Right renal cortex interstitium (tissue), 3 donors: ENCODE data around the gene SNAP91. TPM values are rescaled to one million over a fixed set of nuclear protein-coding genes. Genes with fewer than 3 reads are reported as not detected.
"Not testable (repeated sequence)": the region's sequence is repeated elsewhere in the genome, so short reads cannot be mapped to it uniquely, and the experiment has no call there.

Experiments
- DNase-seq, 3 donors: peaks; one replicate each; pipeline ENCODE4 v3.0.0-alpha.2; 2013; ENCODE audit warnings: low read depth in 3 of 3, low spot score in 2 of 3
- polyA plus RNA-seq, 3 donors: library from polyadenylated mRNA; unstranded; fragments of 120-200 nt; gene quantifications; one replicate each; pipeline ENCODE4 v1.2.1, GENCODE V29; 2013; ENCODE audit not compliant: insufficient read length in 3 of 3

SNAP91 gene
- polyA plus RNA-seq, 3 donors: 0.54 to 0.75 (median 0.57) TPM

GRCh38 chr6:83633149-83633548 is 75.8 kb downstream of the SNAP91 start:
- no peak for DNase-seq

- DNase-seq: not testable (repeated sequence)
Measured at GRCh38 chr6:83629908-83630307, 79.0 kb downstream of the SNAP91 start.

- peak in 1 of 3 donors; percentile 4 for DNase-seq
Measured at GRCh38 chr6:83615025-83615999, 93.6 kb downstream of the SNAP91 start.

- no peak for DNase-seq
Measured at GRCh38 chr6:83613378-83613777, 95.5 kb downstream of the SNAP91 start.

GRCh38 chr6:83609248-83609647 is 99.7 kb downstream of the SNAP91 start:
- no peak for DNase-seq

GRCh38 chr6:83605517-83605916 is 103.4 kb downstream of the SNAP91 start:
- DNase-seq: no peak

GRCh38 chr6:83603551-83603950 is 105.3 kb downstream of the SNAP91 start:
- no peak for DNase-seq

GRCh38 chr6:83601119-83601518 is 107.8 kb downstream of the SNAP91 start:
- DNase-seq: no peak

GRCh38 chr6:83600459-83600858 is 108.4 kb downstream of the SNAP91 start:
- DNase-seq: no peak

GRCh38 chr6:83597511-83597910 is 111.4 kb downstream of the SNAP91 start:
- no peak for DNase-seq

GRCh38 chr6:83597051-83597450 is 111.8 kb downstream of the SNAP91 start:
- DNase-seq: no peak

GRCh38 chr6:83594941-83595340 is 114.0 kb downstream of the SNAP91 start:
- DNase-seq: no peak

GRCh38 chr6:83593395-83593785 is 115.5 kb downstream of the SNAP91 start:
- no peak for DNase-seq

GRCh38 chr6:83592770-83593394 is 116.0 kb downstream of the SNAP91 start:
- no peak for DNase-seq

- no peak for DNase-seq
Measured at GRCh38 chr6:83590416-83590815, 118.5 kb downstream of the SNAP91 start.

- DNase-seq: no peak
Measured at GRCh38 chr6:83589076-83589475, 119.8 kb downstream of the SNAP91 start.

GRCh38 chr6:83578057-83578456 is 130.8 kb downstream of the SNAP91 start:
- no peak for DNase-seq

- DNase-seq: peak in 1 of 3 donors; percentile 18
Measured at GRCh38 chr6:83574783-83575182, 134.1 kb downstream of the SNAP91 start.

- not testable (repeated sequence) for DNase-seq
Measured at GRCh38 chr6:83571663-83572185, 137.2 kb downstream of the SNAP91 start.

GRCh38 chr6:83558975-83559374 is 149.9 kb downstream of the SNAP91 start:
- no peak for DNase-seq

- DNase-seq: no peak
Measured at GRCh38 chr6:83556871-83557270, 152.0 kb downstream of the SNAP91 start.

- not testable (repeated sequence) for DNase-seq
Measured at GRCh38 chr6:83551748-83552147, 157.2 kb downstream of the SNAP91 start.
